ENCODE measurements around the gene MRPL51.

GRCh38 chr12:6463858-6464257 lies 29.2 kb downstream of the MRPL51 start:
- TF ChIP-seq POLR2AphosphoS5 (IDR thresholded peaks at IDR 0.05; ENCODE audit: low read depth), result no peak
- no peak for TF ChIP-seq SPI1 (IDR thresholded peaks at IDR 0.05; ENCODE audit: borderline replicate concordance, low read depth)
- no peak for TF ChIP-seq CTCF (IDR thresholded peaks at IDR 0.05; ENCODE audit: insufficient read depth, low read length)
- TF ChIP-seq REST (IDR thresholded peaks at IDR 0.05; ENCODE audit: insufficient replicate concordance, low read depth), result no peak
